ENCODE measurements around the gene LCN9. TPM values are rescaled to one million over a fixed set of nuclear protein-coding genes. Genes with fewer than 3 reads are reported as not detected.

LCN9 gene
- total and polyA plus RNA-seq, 2 of the 4 experiments (the other 2 are of a cell fraction): not detected

GRCh38 chr9:135644631-135645218, 18.4 kb upstream of the LCN9 start:
- intact Hi-C loops (cut with micrococcal nuclease) (no loop called here), in situ Hi-C loops (cut with MboI; ENCODE audit: low sequenced_read_pairs) (no loop called here), dilution Hi-C loops (cut with HindIII; ENCODE audit: low sequenced_read_pairs, unreplicated experiment) (no loop called here)
- H2BK20ac ChIP-seq (ENCODE audit: low read depth, low read length): no peak overlapping the region
- no peak overlapping the region for H3K14ac ChIP-seq (replicated peaks; ENCODE audit: low read depth, low read length)
- no peak overlapping the region for H2AK5ac ChIP-seq (ENCODE audit: low read depth, low read length)
- H3K79me1 ChIP-seq (ENCODE audit: low read depth in 1 of 2, low read length in 2 of 2): no peaks in the 10 kb centered on the region
- no TSS peak for BruUV-seq (replicated peaks)
- no peak for TF ChIP-seq CHD1 (IDR thresholded peaks at IDR 0.05; ENCODE audit: low read depth, low read length)
- TF ChIP-seq FOS (IDR thresholded peaks at IDR 0.05; ENCODE audit: low read depth, low read length): no peak
- no peak for TF ChIP-seq USF2 (IDR thresholded peaks at IDR 0.05; ENCODE audit: low read depth, low read length)
- TF ChIP-seq RAD21 (IDR thresholded peaks at IDR 0.05; ENCODE audit: low read length): no peak
- TF ChIP-seq MAFK (IDR thresholded peaks at IDR 0.05; ENCODE audit: low read depth, low read length): no peak
- no peak for TF ChIP-seq POLR2A (IDR thresholded peaks at IDR 0.05; ENCODE audit: low read depth, low read length)
- TF ChIP-seq ELK1 (IDR thresholded peaks at IDR 0.05; ENCODE audit: borderline replicate concordance, low read depth, low read length): no peak
- TF ChIP-seq BHLHE40 (IDR thresholded peaks at IDR 0.05; ENCODE audit: low read depth, low read length): no peak
- TF ChIP-seq CEBPB (IDR thresholded peaks at IDR 0.05; ENCODE audit: low read depth, low read length): no peak
- TF ChIP-seq, protein P1, sequence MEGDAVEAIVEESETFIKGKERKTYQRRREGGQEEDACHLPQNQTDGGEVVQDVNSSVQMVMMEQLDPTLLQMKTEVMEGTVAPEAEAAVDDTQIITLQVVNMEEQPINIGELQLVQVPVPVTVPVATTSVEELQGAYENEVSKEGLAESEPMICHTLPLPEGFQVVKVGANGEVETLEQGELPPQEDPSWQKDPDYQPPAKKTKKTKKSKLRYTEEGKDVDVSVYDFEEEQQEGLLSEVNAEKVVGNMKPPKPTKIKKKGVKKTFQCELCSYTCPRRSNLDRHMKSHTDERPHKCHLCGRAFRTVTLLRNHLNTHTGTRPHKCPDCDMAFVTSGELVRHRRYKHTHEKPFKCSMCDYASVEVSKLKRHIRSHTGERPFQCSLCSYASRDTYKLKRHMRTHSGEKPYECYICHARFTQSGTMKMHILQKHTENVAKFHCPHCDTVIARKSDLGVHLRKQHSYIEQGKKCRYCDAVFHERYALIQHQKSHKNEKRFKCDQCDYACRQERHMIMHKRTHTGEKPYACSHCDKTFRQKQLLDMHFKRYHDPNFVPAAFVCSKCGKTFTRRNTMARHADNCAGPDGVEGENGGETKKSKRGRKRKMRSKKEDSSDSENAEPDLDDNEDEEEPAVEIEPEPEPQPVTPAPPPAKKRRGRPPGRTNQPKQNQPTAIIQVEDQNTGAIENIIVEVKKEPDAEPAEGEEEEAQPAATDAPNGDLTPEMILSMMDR (conservative IDR thresholded peaks at IDR 0.05; ENCODE audit: low read depth, low read length): no peak
- TF ChIP-seq MXI1 (IDR thresholded peaks at IDR 0.05; ENCODE audit: borderline replicate concordance, low read depth, low read length): no peak
- no peak for TF ChIP-seq RFX5 (IDR thresholded peaks at IDR 0.05; ENCODE audit: low read depth, low read length)
- no peak for TF ChIP-seq RCOR1 (IDR thresholded peaks at IDR 0.05; ENCODE audit: insufficient replicate concordance, low read length)
- TF ChIP-seq SMC3 (IDR thresholded peaks at IDR 0.05; ENCODE audit: low read depth, low read length): no peak
- ChIA-PET CTCF (no interaction called here), POLR2A (ENCODE audit: unreplicated experiment) (no interaction called here)
- no peak overlapping the region for H3K18ac ChIP-seq (ENCODE audit: low read depth, low read length)
- H3K56ac ChIP-seq (ENCODE audit: extremely low read depth, insufficient read depth, low read length): no peak overlapping the region
- no peak overlapping the region for H3K27ac ChIP-seq (ENCODE audit: insufficient read depth, low read length)
- H3K9me3 ChIP-seq (ENCODE audit: control insufficient read depth, insufficient read depth, low read length): peaks cover 19% of the 10 kb centered on the region
- no peak for ATAC-seq (ENCODE audit: low read depth)
- H3K36me3 ChIP-seq (ENCODE audit: control insufficient read depth, insufficient read depth, low read length): no peaks in the 10 kb centered on the region
- 33% methylated on average over 4 of the region's 5 CpGs; no CpG with 5 or more reads in 1 of the 2 experiments for WGBS, 2 experiments (ENCODE audit: extremely low coverage in 2 of 2, insufficient read length in 1 of 2)
- no peak overlapping the region for H3K23ac ChIP-seq (ENCODE audit: low read depth, low read length)
- no peak overlapping the region for H2AK9ac ChIP-seq (replicated peaks; ENCODE audit: low read depth, low read length, poor library complexity)
- H4K8ac ChIP-seq (ENCODE audit: low read depth in 2 of 2, low read length in 2 of 2): no peak overlapping the region
- H2BK15ac ChIP-seq (ENCODE audit: low read depth, low read length): no peak overlapping the region
- no peaks in the 10 kb centered on the region for H4K20me1 ChIP-seq (ENCODE audit: insufficient read depth, low read length)
- H3K4me2 ChIP-seq (ENCODE audit: low read depth, low read length): no peak overlapping the region
- H3K27me3 ChIP-seq (ENCODE audit: control insufficient read depth, insufficient read depth, low read length): no peaks in the 10 kb centered on the region
- no peak overlapping the region for H3K4me3 ChIP-seq (ENCODE audit: insufficient read depth, low read depth, low read length)
- H3K9ac ChIP-seq (ENCODE audit: low read depth, low read length): no peak overlapping the region
- H3K9me1 ChIP-seq (ENCODE audit: insufficient read depth, low read length): no peaks in the 10 kb centered on the region
- H3K4ac ChIP-seq (ENCODE audit: low read depth, low read length): no peak overlapping the region
- H2BK5ac ChIP-seq (ENCODE audit: low read depth, low read length, poor library complexity, severe bottlenecking): no peak overlapping the region
- H2AFZ ChIP-seq (replicated peaks; ENCODE audit: low read length, poor library complexity): no peak overlapping the region
- no peak for DNase-seq
- no peak overlapping the region for H2BK120ac ChIP-seq (ENCODE audit: low read depth, low read length)
- no peak overlapping the region for H4K5ac ChIP-seq (ENCODE audit: low read depth, low read length)
- no peak overlapping the region for H4K91ac ChIP-seq (ENCODE audit: insufficient read depth, low read depth, low read length)
- H3K4me1 ChIP-seq (ENCODE audit: control insufficient read depth, insufficient read depth, low read length): no peaks in the 10 kb centered on the region
